H1 (cell line): Measurements from ENCODE around the gene ANKH. TPM values are rescaled to one million over a fixed set of nuclear protein-coding genes. Genes with fewer than 3 reads are reported as not detected.

Source experiments
- CTCF ChIA-PET: fragments of 300-600 bp; sonication (Branson Sonifier 250); formaldehyde crosslinking; loops from one replicate; lab custom pipeline; 2021; ENCODE audit not compliant: partially characterized antibody; lab: Charles Lee
- POLR2A ChIA-PET: fragments of 300-600 bp; sonication (Branson Sonifier 250); formaldehyde crosslinking; loops from one replicate; lab custom pipeline; 2021; ENCODE audit warnings: inconsistent platforms; ENCODE audit not compliant: partially characterized antibody; lab: Charles Lee
- DNase-seq, 2 experiments: peaks; one replicate each; pipeline versions ENCODE4 v3.0.0 to v3.0.0-alpha.2; 2010 to 2022; ENCODE audit warnings: low spot score in 2 of 2, low read depth in 1 of 2, mixed read lengths in 1 of 2
- FAIRE-seq: peaks from 2 replicates; lab custom pipeline; 2011; peaks lifted over from hg19 to GRCh38; lab: Jason Lieb, UNC
- H2AFZ ChIP-seq: 2 replicates; pipeline ENCODE4 v1.8.1; 2012; ENCODE audit warnings: low read length, inconsistent platforms
- H2AK5ac ChIP-seq: 2 replicates; pipeline ENCODE4 v1.6.1; 2013; ENCODE audit warnings: low read depth, low read length
- H2BK120ac ChIP-seq: replicated peaks from 2 replicates; pipeline ENCODE3; 2013; ENCODE audit warnings: low read depth, low read length, inconsistent platforms
- H2BK12ac ChIP-seq: 2 replicates; pipeline ENCODE4 v1.6.1; 2013; ENCODE audit warnings: low read depth, low read length
- H2BK15ac ChIP-seq: 2 replicates; pipeline ENCODE4 v1.6.1; 2013; ENCODE audit warnings: low read length
- H2BK20ac ChIP-seq: 2 replicates; pipeline ENCODE4 v1.6.1; 2013; ENCODE audit warnings: low read length
- H2BK5ac ChIP-seq: 2 replicates; pipeline ENCODE4 v1.6.1; 2013; ENCODE audit warnings: low read depth, low read length
- H3K14ac ChIP-seq: 2 replicates; pipeline ENCODE4 v1.6.1; 2013; ENCODE audit warnings: inconsistent platforms; ENCODE audit not compliant: insufficient read length
- H3K18ac ChIP-seq: 2 replicates; pipeline ENCODE4 v1.6.1; 2013; ENCODE audit warnings: low read length; ENCODE audit errors: extremely low read depth
- H3K23ac ChIP-seq: 2 replicates; pipeline ENCODE4 v1.6.1; 2013; ENCODE audit warnings: inconsistent platforms; ENCODE audit not compliant: insufficient read length
- H3K23me2 ChIP-seq: 2 replicates; pipeline ENCODE4 v1.6.1; 2013; ENCODE audit warnings: low read depth, low read length
- H3K27ac ChIP-seq: 2 replicates; pipeline ENCODE4 v1.6.1; 2011; ENCODE audit warnings: low read depth, low read length, inconsistent platforms
- H3K27me3 ChIP-seq, 4 experiments: replicated peaks in 1 of 4; 1 replicate in 1 of 4; 2 replicates in 3 of 4; pipeline versions ENCODE4 v1.6.1 to v1.8.1; 2011 to 2013; ENCODE audit warnings: low read length in 3 of 4, mild to moderate bottlenecking in 3 of 4, inconsistent platforms in 2 of 4, mixed read lengths in 2 of 4, moderate library complexity in 1 of 4; ENCODE audit not compliant: control insufficient read depth in 3 of 4, insufficient read depth in 3 of 4; ENCODE audit errors: extremely low read depth in 1 of 4
- H3K36me3 ChIP-seq, 4 experiments: 2 replicates each; pipeline versions ENCODE4 v1.6.1 to v1.8.1; 2011 to 2013; ENCODE audit warnings: mild to moderate bottlenecking in 4 of 4, low read length in 3 of 4, moderate library complexity in 2 of 4, control low read depth in 1 of 4, inconsistent platforms in 1 of 4; ENCODE audit not compliant: insufficient read depth in 4 of 4, control insufficient read depth in 2 of 4
- H3K4ac ChIP-seq: replicated peaks from 2 replicates; pipeline ENCODE3; 2013; ENCODE audit warnings: low read length, low read depth, mixed read lengths, inconsistent platforms; ENCODE audit not compliant: insufficient read length
- H3K4me1 ChIP-seq, 4 experiments: replicated peaks in 1 of 4; 1 replicate in 1 of 4; 2 replicates in 3 of 4; pipeline versions ENCODE4 v1.6.1 to v1.8.1; 2011 to 2013; ENCODE audit warnings: low read length in 3 of 4, inconsistent platforms in 2 of 4, mixed read lengths in 1 of 4; ENCODE audit not compliant: insufficient read depth in 4 of 4, control insufficient read depth in 3 of 4
- H3K4me2 ChIP-seq, 2 experiments: 2 replicates each; pipeline versions ENCODE4 v1.6.1 to v1.8.1; 2011 to 2013; ENCODE audit warnings: low read depth in 2 of 2, low read length in 2 of 2, control low read depth in 1 of 2, inconsistent platforms in 1 of 2, mild to moderate bottlenecking in 1 of 2; ENCODE audit not compliant: insufficient read depth in 1 of 2
- H3K4me3 ChIP-seq, 4 experiments: fragments of 200-600, 300-600 bp in 1 of 4; sonication (generic), shearing (Covaris generic), sonication (Bioruptor Twin) in 1 of 4; 2 replicates each; pipeline versions ENCODE4 v1.5.1 to v1.8.1; 2011 to 2016; ENCODE audit warnings: low read length in 4 of 4, low read depth in 3 of 4, control low read depth in 2 of 4, inconsistent platforms in 2 of 4, mild to moderate bottlenecking in 2 of 4, mixed read lengths in 1 of 4, moderate library complexity in 1 of 4; ENCODE audit not compliant: insufficient read depth in 2 of 4; ENCODE audit errors: extremely low read depth in 1 of 4
- H3K56ac ChIP-seq: replicated peaks from 2 replicates; pipeline ENCODE3; 2013; ENCODE audit warnings: low read depth, mild to moderate bottlenecking, mixed read lengths, low read length, inconsistent platforms; ENCODE audit not compliant: insufficient read length
- H3K79me1 ChIP-seq: 2 replicates; pipeline ENCODE4 v1.6.1; 2013; ENCODE audit warnings: low read depth, low read length, control low read depth
- H3K79me2 ChIP-seq, 2 experiments: 2 replicates each; pipeline versions ENCODE4 v1.6.1 to v1.8.1; 2012 to 2013; ENCODE audit warnings: low read length in 2 of 2, mild to moderate bottlenecking in 2 of 2, inconsistent platforms in 1 of 2; ENCODE audit not compliant: insufficient read depth in 2 of 2, control insufficient read depth in 1 of 2
- H3K9ac ChIP-seq, 4 experiments: replicated peaks in 1 of 4; 1 replicate in 1 of 4; 2 replicates in 3 of 4; pipeline versions ENCODE4 v1.6.1 to v1.8.1; 2011 to 2013; ENCODE audit warnings: low read depth in 3 of 4, low read length in 3 of 4, control low read depth in 2 of 4, mild to moderate bottlenecking in 2 of 4, moderate library complexity in 2 of 4, inconsistent platforms in 1 of 4; ENCODE audit errors: extremely low read depth in 1 of 4
- H3K9me3 ChIP-seq, 2 experiments: 2 replicates each; pipeline versions ENCODE4 v1.6.1 to v1.8.1; 2012 to 2013; ENCODE audit warnings: mild to moderate bottlenecking in 2 of 2, moderate library complexity in 2 of 2, control low read depth in 1 of 2, inconsistent platforms in 1 of 2, low read depth in 1 of 2, low read length in 1 of 2, mixed read lengths in 1 of 2; ENCODE audit not compliant: insufficient read depth in 2 of 2
- H4K20me1 ChIP-seq, 2 experiments: replicated peaks in 1 of 2; 2 replicates each; pipeline versions ENCODE3 to v1.8.1; 2011 to 2013; ENCODE audit warnings: inconsistent platforms in 2 of 2, low read length in 2 of 2, mild to moderate bottlenecking in 1 of 2; ENCODE audit not compliant: insufficient read depth in 2 of 2, control insufficient read depth in 1 of 2
- H4K5ac ChIP-seq: 2 replicates; pipeline ENCODE4 v1.6.1; 2013; ENCODE audit warnings: low read length, low read depth, mixed read lengths, inconsistent platforms; ENCODE audit not compliant: insufficient read length
- H4K8ac ChIP-seq: 2 replicates; pipeline ENCODE4 v1.8.0; 2013; ENCODE audit warnings: mild to moderate bottlenecking, moderate library complexity, low read length, inconsistent platforms; ENCODE audit not compliant: insufficient read depth; ENCODE audit errors: extremely low read depth
- H4K91ac ChIP-seq: replicated peaks from 2 replicates; pipeline ENCODE3; 2013; ENCODE audit warnings: low read length, mixed read lengths, inconsistent platforms; ENCODE audit not compliant: insufficient read length
- ATF3 ChIP-seq: IDR thresholded peaks from 2 replicates; pipeline ENCODE4 v1.6.1; 2011; ENCODE audit warnings: low read depth, mild to moderate bottlenecking, low read length; ENCODE audit not compliant: insufficient read depth
- HDAC2 ChIP-seq, 2 experiments: fragments of 300-600 bp in 1 of 2; sonication (generic) in 1 of 2; IDR thresholded peaks; 2 replicates each; pipeline ENCODE4 v1.6.1; 2011 to 2012; ENCODE audit warnings: low read depth in 2 of 2, low read length in 2 of 2, mild to moderate bottlenecking in 2 of 2, moderate library complexity in 2 of 2, borderline replicate concordance in 1 of 2, inconsistent platforms in 1 of 2
- SIX5 ChIP-seq: IDR thresholded peaks from 2 replicates; pipeline ENCODE4 v1.6.1; 2011; ENCODE audit warnings: mild to moderate bottlenecking, low read depth, low read length
- WGBS, 2 experiments: shearing (Covaris generic) in 1 of 2; methylation state at CpG; one replicate each; pipeline versions ENCODE4 v1.1.6 to v1.1.7; 2013 to 2015; ENCODE audit warnings: low lambda C conversion rate in 2 of 2, mixed read lengths in 2 of 2, inconsistent platforms in 1 of 2, low coverage in 1 of 2, missing lambda C conversion rate in 1 of 2; ENCODE audit not compliant: insufficient replicate concordance in 2 of 2, insufficient coverage in 1 of 2, insufficient read length in 1 of 2; ENCODE audit errors: extremely low coverage in 1 of 2, missing lambda C conversion rate in 1 of 2; 5-methylcytosine and 5-hydroxymethylcytosine counted together
- polyA plus RNA-seq, 7 experiments: library from polyadenylated mRNA; depleted of rRNA in 3 of 7; stranded (reverse) in 5 of 7; unstranded in 2 of 7; fragments of >200 nt in 5 of 7; fragments of 200-250 nt in 2 of 7; gene quantifications; 1 replicate in 5 of 7; 2 replicates in 1 of 7; 4 replicates in 1 of 7; pipeline versions ENCODE4 v1.2.1 to v1.2.3, GENCODE V29; 2011 to 2013; ENCODE audit warnings: missing spikeins in 2 of 7, mixed read lengths in 2 of 7
- total RNA-seq: library from RNA; stranded (reverse); fragmentation: NEBNext Ultra II Directional; extraction: Animal tissue kit (Norgen Biotek cat#: 25700); gene quantifications from 2 replicates; pipeline ENCODE4 v1.2.1, GENCODE V29; 2021

The ANKH gene
- total and polyA plus RNA-seq, 2 of the 8 experiments (the other 6 are each of a cell fraction or from before 2014, with no cell fraction given): 5.3 to 13.0 TPM

GRCh38 chr5:14660833-14661232 is 210.7 kb downstream of the ANKH start:
- Histone ChIP-seq H3K79me2 (no peaks in the 10 kb centered on the region; a peak in 1 of 4 replicates), H3K9ac (no peak overlapping the region), H3K36me3 (no peaks in the 10 kb centered on the region), H2BK20ac (no peak overlapping the region), H3K23ac (no peak overlapping the region), H4K5ac (no peak overlapping the region), H3K4me3 (no peak overlapping the region), H3K4me2 (no peak overlapping the region), H3K9me3 (no peaks in the 10 kb centered on the region), H2BK120ac (no peak overlapping the region), H4K91ac (no peak overlapping the region), H3K4ac (no peak overlapping the region), H3K4me1 (peaks cover 2 to 8% (median 5%) of the 10 kb centered on the region in 4 experiments; a peak in 5 of 7 replicates), H3K18ac (no peak overlapping the region), H3K79me1 (no peaks in the 10 kb centered on the region), H3K27ac (no peak overlapping the region), H2AK5ac (no peak overlapping the region), H3K27me3 (peaks cover 0 to 19% (median 14%) of the 10 kb centered on the region in 4 experiments; a peak in 6 of 7 replicates), H2BK15ac (no peak overlapping the region), H2BK12ac (no peak overlapping the region), H2BK5ac (no peak overlapping the region), H3K14ac (no peak overlapping the region), H4K8ac (no peak overlapping the region), H2AFZ (no peak overlapping the region), H4K20me1 (peaks cover 0 to under 1% of the 10 kb centered on the region in 2 experiments), H3K56ac (no peak overlapping the region), H3K23me2 (peaks cover 6% of the 10 kb centered on the region; the same call in 1 of the 2 replicates)
- no peak for DNase-seq
- FAIRE-seq: no peak
- POLR2A ChIA-PET: no interaction called here
- CTCF ChIA-PET: interaction anchor here (0.6 to 2.6 kb wide), 3 partner anchors 12 to 520 kb away, joined by 5 to 12 read pairs (median 5); no protein-coding TSS in a partner anchor
- 91% methylated on average over 2 of the region's 2 CpGs; no CpG with 5 or more reads in 1 of the 2 experiments for WGBS, 2 experiments
- TF ChIP-seq HDAC2 (IDR thresholded peaks at IDR 0.05; ENCODE audit: borderline replicate concordance in 1 of 2, low read depth in 2 of 2, low read length in 2 of 2) (no peak), ATF3 (no peak), SIX5 (no peak)
